ENCODE results near the gene SCARB2. TPM values are rescaled to one million over a fixed set of nuclear protein-coding genes. Genes with fewer than 3 reads are reported as not detected.
A peak's percentile ranks its signal among the peaks of the same experiment; 100 is the strongest.

SCARB2 gene
- total and polyA plus RNA-seq, 2 donors (not counting 3 experiments of a cell fraction or from before 2014, with no cell fraction given), result 75.2 to 116 TPM

DNA sequence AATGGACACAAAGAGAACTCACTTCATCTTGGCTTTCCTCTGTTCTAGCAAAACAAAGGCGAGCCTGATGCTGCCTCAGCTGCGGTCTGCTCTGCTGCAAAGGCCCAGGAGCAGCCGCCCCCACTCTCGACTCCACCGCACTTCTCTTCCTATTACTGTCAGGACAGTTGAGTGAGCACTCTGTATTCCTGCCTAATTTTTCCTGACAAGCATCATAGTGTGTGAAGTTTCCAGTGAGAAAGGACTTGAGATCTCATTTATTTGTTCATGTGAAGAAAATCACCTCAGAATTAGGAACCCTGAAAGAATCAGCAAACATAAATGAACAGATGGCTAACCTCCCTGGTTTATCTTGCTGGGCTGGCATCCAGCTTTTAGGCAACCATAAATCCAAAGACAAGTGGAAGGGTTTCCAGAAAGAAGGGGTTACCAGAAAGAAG, 15.6 kb downstream of the SCARB2 start:
- Histone ChIP-seq H3K9me3 (replicated peaks; ENCODE audit: control insufficient read depth, insufficient read depth, low read length) (no peaks in the 10 kb centered on the region), H3K4me3 (replicated peaks in 1 of 3; ENCODE audit: insufficient read depth in 1 of 3, low read depth in 1 of 3, low read length in 3 of 3) (no peak overlapping the region), H3K9me1 (replicated peaks; ENCODE audit: control insufficient read depth, extremely low read depth, insufficient read depth, low read length) (no peaks in the 10 kb centered on the region), H4K20me1 (replicated peaks; ENCODE audit: control insufficient read depth, extremely low read depth, insufficient read depth, low read length) (no peaks in the 10 kb centered on the region), H3K27me3 (ENCODE audit: control insufficient read depth in 2 of 2, insufficient read depth in 2 of 2, low read length in 2 of 2) (no peaks in the 10 kb centered on the region), H3K36me3 (ENCODE audit: control insufficient read depth in 2 of 2, extremely low read depth in 1 of 2, insufficient read depth in 2 of 2, low read length in 2 of 2) (peaks cover 3 to 11% of the 10 kb centered on the region in 2 experiments), H3K27ac (ENCODE audit: insufficient read depth, low read depth, low read length) (peak overlapping the region; percentile 71), H3K79me2 (ENCODE audit: control insufficient read depth, insufficient read depth, low read length) (peaks cover 26% of the 10 kb centered on the region), H3K9ac (replicated peaks; ENCODE audit: extremely low read depth, insufficient read depth, low read length) (peak overlapping the region; percentile 56), H2AFZ (ENCODE audit: low read depth, low read length) (no peak overlapping the region), H3K4me1 (ENCODE audit: control insufficient read depth, extremely low read depth, insufficient read depth, low read length) (peaks cover 33% of the 10 kb centered on the region), H3K4me2 (ENCODE audit: insufficient read depth, low read length) (peak overlapping the region; percentile 66)
- dilution Hi-C loops (cut with MboI; ENCODE audit: extremely low pct_ligation_motif_present, low sequenced_read_pairs) (no loop called here), intact Hi-C loops (cut with micrococcal nuclease) (loop anchor here (1.0 kb wide), 3 partner anchors 10 to 16 kb away; partner anchors contain the start of gene SCARB2)
- DNase-seq (ENCODE audit: low read depth, low spot score) (no peak), FAIRE-seq (no peak)
- ChIA-PET CTCF (interaction anchor here (1.1 to 4.3 kb wide), 5 partner anchors 10 to 108 kb away, joined by 3 to 42 read pairs (median 3); no protein-coding TSS in a partner anchor), POLR2A (no interaction called here)
- TF ChIP-seq GATA2 (IDR thresholded peaks at IDR 0.05; ENCODE audit: insufficient read depth, insufficient read length, low read depth, low read length), result no peak
- no peak for TF ChIP-seq POLR2AphosphoS5 (IDR thresholded peaks at IDR 0.05; ENCODE audit: insufficient read depth, low read depth, low read length)
- no peak for TF ChIP-seq POLR2A (IDR thresholded peaks at IDR 0.05; ENCODE audit: low read depth, low read length)
- no peak for TF ChIP-seq FOS (IDR thresholded peaks at IDR 0.05; ENCODE audit: borderline replicate concordance, insufficient read depth, low read length)
- TF ChIP-seq, protein P1, sequence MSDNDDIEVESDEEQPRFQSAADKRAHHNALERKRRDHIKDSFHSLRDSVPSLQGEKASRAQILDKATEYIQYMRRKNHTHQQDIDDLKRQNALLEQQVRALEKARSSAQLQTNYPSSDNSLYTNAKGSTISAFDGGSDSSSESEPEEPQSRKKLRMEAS (IDR thresholded peaks at IDR 0.05; ENCODE audit: insufficient read depth, insufficient read length), result no peak
- no peak for TF ChIP-seq MYC (IDR thresholded peaks at IDR 0.05; ENCODE audit: low read depth, low read length)
- TF ChIP-seq, protein P2, sequence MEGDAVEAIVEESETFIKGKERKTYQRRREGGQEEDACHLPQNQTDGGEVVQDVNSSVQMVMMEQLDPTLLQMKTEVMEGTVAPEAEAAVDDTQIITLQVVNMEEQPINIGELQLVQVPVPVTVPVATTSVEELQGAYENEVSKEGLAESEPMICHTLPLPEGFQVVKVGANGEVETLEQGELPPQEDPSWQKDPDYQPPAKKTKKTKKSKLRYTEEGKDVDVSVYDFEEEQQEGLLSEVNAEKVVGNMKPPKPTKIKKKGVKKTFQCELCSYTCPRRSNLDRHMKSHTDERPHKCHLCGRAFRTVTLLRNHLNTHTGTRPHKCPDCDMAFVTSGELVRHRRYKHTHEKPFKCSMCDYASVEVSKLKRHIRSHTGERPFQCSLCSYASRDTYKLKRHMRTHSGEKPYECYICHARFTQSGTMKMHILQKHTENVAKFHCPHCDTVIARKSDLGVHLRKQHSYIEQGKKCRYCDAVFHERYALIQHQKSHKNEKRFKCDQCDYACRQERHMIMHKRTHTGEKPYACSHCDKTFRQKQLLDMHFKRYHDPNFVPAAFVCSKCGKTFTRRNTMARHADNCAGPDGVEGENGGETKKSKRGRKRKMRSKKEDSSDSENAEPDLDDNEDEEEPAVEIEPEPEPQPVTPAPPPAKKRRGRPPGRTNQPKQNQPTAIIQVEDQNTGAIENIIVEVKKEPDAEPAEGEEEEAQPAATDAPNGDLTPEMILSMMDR (IDR thresholded peaks at IDR 0.05; ENCODE audit: extremely low read depth in 1 of 2, insufficient read depth in 1 of 2, low read depth in 1 of 2, low read length in 2 of 2), result no peak
- TF ChIP-seq EZH2 (IDR thresholded peaks at IDR 0.05; ENCODE audit: borderline replicate concordance, low read depth, low read length, severe bottlenecking), result no peak
- TF ChIP-seq JUN (IDR thresholded peaks at IDR 0.05; ENCODE audit: borderline replicate concordance, insufficient read depth, insufficient read length, low read depth), result no peak
- no TSS peak for BruUV-seq (replicated peaks)
